ENCODE data around the gene NHLH1.

Gene NHLH1

DNA sequence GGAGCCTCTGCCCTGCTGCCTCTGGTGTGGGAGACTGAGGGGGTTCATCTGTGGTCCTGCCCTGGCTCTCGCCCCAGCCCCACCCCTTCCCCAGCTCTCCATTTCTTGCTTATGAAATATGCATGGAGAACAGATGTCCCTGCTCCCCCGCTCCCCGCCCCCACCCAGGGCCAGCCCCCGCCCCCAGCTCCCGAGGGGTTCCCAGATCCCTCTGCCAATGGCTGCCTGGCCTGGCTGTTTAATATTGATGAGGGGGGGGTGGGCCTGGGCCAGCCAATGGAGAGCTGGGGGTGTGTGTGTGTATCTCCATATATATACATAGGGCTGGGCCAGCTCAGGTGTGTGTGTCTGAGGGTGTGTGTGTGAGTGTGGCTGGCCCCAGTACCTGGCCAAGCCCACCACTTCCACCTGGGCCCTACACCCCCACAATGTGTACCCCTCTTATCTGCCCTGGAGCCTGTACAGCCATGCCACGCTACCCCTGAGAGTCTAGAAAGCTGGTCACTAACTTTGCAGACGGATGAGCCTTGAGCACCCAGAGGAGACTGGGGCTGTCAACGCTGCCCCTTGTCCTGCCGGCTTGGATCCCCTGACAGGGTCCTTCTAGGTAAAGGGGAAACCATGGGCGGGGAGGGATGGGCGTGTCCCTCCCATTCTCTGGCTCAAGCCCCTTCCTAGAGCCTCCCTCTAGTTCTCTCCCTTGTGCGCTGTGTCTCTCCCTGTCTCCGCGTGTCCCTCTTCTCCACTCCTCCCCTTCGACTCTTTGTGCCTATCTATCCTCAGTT is at the start of gene NHLH1:
Gene NHLH1 (plus strand): TSS at position 341 of the 785 bp plus-strand sequence. CDS start 3,661 bp downstream, outside the sequence.
- H3K36me3 ChIP-seq (ENCODE audit: control insufficient read depth, insufficient read depth, low read length), result no peaks in the 10 kb centered on the region
- no peak within 1 kb of the TSS for H3K4me3 ChIP-seq (ENCODE audit: low read length)
- no peak within 1 kb of the TSS for H3K9ac ChIP-seq (ENCODE audit: low read length)
- H3K4me1 ChIP-seq (ENCODE audit: control insufficient read depth, insufficient read depth, low read length), result no peaks in the 10 kb centered on the region
- H3K27ac ChIP-seq (ENCODE audit: low read depth, low read length), result no peak within 1 kb of the TSS
- no peaks in the 10 kb centered on the region for H3K27me3 ChIP-seq (ENCODE audit: control insufficient read depth, insufficient read depth, low read length)

DNA sequence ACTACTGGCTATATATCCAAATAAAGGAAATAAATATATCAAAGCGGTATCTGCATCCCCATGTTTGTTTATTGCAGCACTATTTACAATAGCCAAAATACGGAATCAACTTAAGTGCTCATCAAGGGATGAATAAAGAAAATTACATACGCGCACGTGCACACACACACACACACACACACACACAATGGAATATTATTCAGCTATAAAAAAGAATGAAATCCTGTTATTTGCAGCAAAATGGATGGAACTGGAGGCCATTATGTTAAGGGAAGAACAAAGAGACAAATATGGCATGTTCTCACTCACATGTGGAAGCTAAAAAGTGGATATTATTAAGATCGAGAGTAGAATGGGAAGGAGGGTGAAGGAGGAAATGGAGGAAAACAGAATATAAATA is 44.0 kb upstream of the NHLH1 start:
- Histone ChIP-seq H3K36me3 (ENCODE audit: control insufficient read depth, insufficient read depth, low read length) (peaks cover 25% of the 10 kb centered on the region), H3K4me3 (ENCODE audit: low read length) (no peak overlapping the region)

DNA sequence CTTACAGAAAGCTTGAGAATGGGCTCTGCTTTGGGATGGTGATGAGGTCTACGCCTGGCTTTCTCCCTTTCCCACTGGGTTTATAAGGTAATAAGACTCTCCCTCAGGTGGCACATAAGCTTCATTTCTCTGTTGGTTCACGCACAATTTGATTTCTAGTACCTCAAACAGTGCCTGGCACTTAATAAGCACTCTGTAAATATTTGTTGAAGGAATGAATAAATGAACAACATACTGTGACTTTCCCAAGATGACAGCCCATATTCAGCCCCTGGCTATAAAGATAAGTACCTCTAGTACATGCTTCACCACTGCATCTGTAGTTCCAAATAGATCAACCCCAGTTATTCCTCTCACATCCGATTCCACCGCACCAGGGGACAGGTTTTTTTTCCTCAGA is 41.6 kb upstream of the NHLH1 start:
- H3K4me3 ChIP-seq (ENCODE audit: low read length), result no peak overlapping the region
- no peaks in the 10 kb centered on the region for H3K4me1 ChIP-seq (ENCODE audit: control insufficient read depth, insufficient read depth, low read length)
- no peak overlapping the region for H3K9ac ChIP-seq (ENCODE audit: low read length)
- H3K27me3 ChIP-seq (ENCODE audit: control insufficient read depth, insufficient read depth, low read length), result no peaks in the 10 kb centered on the region
- H3K27ac ChIP-seq (ENCODE audit: low read depth, low read length), result no peak overlapping the region
- H3K36me3 ChIP-seq (ENCODE audit: control insufficient read depth, insufficient read depth, low read length), result peaks cover 37% of the 10 kb centered on the region

More for the DNA sequence above, 44.0 kb upstream of the NHLH1 start:
- Histone ChIP-seq H3K9ac (ENCODE audit: low read length) (no peak overlapping the region), H3K27me3 (ENCODE audit: control insufficient read depth, insufficient read depth, low read length) (no peaks in the 10 kb centered on the region), H3K27ac (ENCODE audit: low read depth, low read length) (no peak overlapping the region), H3K4me1 (ENCODE audit: control insufficient read depth, insufficient read depth, low read length) (no peaks in the 10 kb centered on the region)

DNA sequence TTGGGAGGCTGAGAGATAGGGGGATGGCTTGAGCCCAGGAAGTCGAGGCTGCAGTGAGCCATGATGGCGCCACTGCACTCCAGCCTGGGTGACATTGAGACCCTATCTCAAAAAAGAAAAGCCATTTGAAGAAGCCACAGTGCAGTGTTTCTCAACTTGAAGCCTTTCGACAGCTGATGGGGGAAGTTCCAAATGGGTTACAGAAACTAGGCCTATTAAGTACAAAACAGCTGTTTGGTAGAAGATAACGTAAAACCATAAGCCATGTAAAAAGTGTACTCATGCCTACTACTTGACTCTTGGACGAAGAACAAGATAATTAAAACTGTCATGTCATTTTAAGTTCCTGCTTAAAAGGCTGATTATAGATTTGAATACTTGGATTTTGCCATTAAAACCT is 40.5 kb upstream of the NHLH1 start:
- Histone ChIP-seq H3K36me3 (ENCODE audit: control insufficient read depth, insufficient read depth, low read length) (peaks cover 41% of the 10 kb centered on the region), H3K27ac (ENCODE audit: low read depth, low read length) (no peak overlapping the region), H3K9ac (ENCODE audit: low read length) (no peak overlapping the region), H3K27me3 (ENCODE audit: control insufficient read depth, insufficient read depth, low read length) (no peaks in the 10 kb centered on the region), H3K4me3 (ENCODE audit: low read length) (no peak overlapping the region), H3K4me1 (ENCODE audit: control insufficient read depth, insufficient read depth, low read length) (no peaks in the 10 kb centered on the region)

DNA sequence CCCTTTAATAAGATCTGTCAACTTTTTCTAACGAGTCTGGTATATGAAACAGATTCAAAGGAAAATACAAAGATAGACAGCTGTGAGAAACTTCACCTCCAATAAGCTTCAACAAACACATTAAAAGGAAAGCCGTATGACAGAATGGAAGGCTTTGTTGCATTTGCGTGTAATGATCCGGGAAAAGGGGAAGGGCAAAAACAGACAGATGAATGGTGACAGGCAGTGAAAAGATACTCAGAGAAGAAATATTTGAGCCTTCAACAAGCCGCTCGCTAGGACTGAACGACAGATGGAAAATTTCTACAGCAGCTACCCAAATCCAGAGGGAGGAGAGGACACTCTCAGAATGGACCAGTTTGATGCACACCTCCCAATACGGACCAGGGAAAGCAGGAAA is 38.7 kb upstream of the NHLH1 start:
- Histone ChIP-seq H3K4me1 (ENCODE audit: control insufficient read depth, insufficient read depth, low read length) (no peaks in the 10 kb centered on the region), H3K27me3 (ENCODE audit: control insufficient read depth, insufficient read depth, low read length) (no peaks in the 10 kb centered on the region), H3K27ac (ENCODE audit: low read depth, low read length) (no peak overlapping the region), H3K4me3 (ENCODE audit: low read length) (no peak overlapping the region), H3K9ac (ENCODE audit: low read length) (no peak overlapping the region), H3K36me3 (ENCODE audit: control insufficient read depth, insufficient read depth, low read length) (peaks cover 44% of the 10 kb centered on the region)

DNA sequence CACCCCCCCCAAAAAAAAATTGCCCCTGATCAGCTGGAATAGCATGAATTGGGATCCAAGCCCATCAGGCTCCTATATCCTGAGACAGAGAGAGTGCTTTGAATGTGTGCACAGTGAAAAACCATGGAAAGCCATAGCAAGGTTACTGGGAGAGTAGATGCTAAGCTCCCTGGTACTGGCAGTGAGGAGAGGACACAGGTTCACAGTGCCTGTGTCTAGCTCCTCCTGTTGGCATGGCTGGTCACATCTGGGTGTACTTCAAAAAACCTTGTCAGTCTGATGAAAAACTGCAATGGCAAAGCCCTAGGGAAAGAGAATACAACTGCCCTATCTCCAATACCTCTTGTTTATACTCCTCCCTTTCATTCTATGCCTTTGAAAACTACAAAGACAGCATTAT is 36.8 kb upstream of the NHLH1 start:
- H3K4me1 ChIP-seq (ENCODE audit: control insufficient read depth, insufficient read depth, low read length), result no peaks in the 10 kb centered on the region
- H3K27ac ChIP-seq (ENCODE audit: low read depth, low read length), result no peak overlapping the region
- H3K27me3 ChIP-seq (ENCODE audit: control insufficient read depth, insufficient read depth, low read length), result no peaks in the 10 kb centered on the region
- no peak overlapping the region for H3K9ac ChIP-seq (ENCODE audit: low read length)
- H3K36me3 ChIP-seq (ENCODE audit: control insufficient read depth, insufficient read depth, low read length), result peaks cover 45% of the 10 kb centered on the region
- no peak overlapping the region for H3K4me3 ChIP-seq (ENCODE audit: low read length)

DNA sequence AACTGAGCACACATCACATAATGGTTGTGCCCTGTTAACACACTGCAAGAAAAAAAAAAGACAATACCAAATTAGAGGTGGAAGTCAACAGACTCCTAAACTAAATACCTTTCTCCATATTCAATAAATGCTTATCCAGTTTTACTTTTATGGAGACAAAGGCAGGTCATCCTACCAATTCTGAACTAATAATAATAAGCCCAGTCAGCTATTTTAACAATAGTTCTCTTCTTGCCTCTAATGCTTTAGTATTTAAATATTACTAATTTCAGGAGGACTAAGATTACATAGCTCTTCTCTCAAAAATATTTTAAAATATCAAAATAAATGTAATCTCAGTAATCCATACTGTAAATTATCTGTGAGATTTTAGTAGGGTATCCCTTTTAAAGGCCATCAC is 34.4 kb upstream of the NHLH1 start:
- Histone ChIP-seq H3K27me3 (ENCODE audit: control insufficient read depth, insufficient read depth, low read length) (no peaks in the 10 kb centered on the region), H3K36me3 (ENCODE audit: control insufficient read depth, insufficient read depth, low read length) (peaks cover 35% of the 10 kb centered on the region), H3K27ac (ENCODE audit: low read depth, low read length) (no peak overlapping the region), H3K4me1 (ENCODE audit: control insufficient read depth, insufficient read depth, low read length) (no peaks in the 10 kb centered on the region), H3K4me3 (ENCODE audit: low read length) (no peak overlapping the region), H3K9ac (ENCODE audit: low read length) (no peak overlapping the region)

DNA sequence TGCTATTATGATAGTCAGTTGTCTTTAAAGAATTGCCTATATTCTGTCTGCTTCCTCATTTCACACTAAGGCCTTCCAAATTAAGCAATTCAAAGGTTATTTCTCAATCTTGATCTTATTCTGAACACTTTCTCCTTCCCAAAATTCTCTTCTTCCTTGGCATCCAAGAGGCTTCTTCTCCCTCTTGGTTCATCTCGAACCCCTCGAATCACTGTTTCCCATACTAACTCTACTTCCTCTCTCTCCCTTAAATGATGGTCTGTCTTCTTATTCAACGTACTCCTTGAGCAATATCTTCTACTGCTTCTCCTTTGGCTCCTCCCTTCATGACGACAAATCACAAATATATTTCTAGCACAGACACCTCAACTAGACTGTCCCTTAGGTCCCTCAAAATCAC is 28.3 kb upstream of the NHLH1 start:
- H3K4me1 ChIP-seq (ENCODE audit: control insufficient read depth, insufficient read depth, low read length), result peaks cover 3% of the 10 kb centered on the region
- peaks cover 20% of the 10 kb centered on the region for H3K36me3 ChIP-seq (ENCODE audit: control insufficient read depth, insufficient read depth, low read length)
- no peak overlapping the region for H3K9ac ChIP-seq (ENCODE audit: low read length)
- no peak overlapping the region for H3K27ac ChIP-seq (ENCODE audit: low read depth, low read length)
- H3K27me3 ChIP-seq (ENCODE audit: control insufficient read depth, insufficient read depth, low read length), result no peaks in the 10 kb centered on the region
- H3K4me3 ChIP-seq (ENCODE audit: low read length), result no peak overlapping the region

DNA sequence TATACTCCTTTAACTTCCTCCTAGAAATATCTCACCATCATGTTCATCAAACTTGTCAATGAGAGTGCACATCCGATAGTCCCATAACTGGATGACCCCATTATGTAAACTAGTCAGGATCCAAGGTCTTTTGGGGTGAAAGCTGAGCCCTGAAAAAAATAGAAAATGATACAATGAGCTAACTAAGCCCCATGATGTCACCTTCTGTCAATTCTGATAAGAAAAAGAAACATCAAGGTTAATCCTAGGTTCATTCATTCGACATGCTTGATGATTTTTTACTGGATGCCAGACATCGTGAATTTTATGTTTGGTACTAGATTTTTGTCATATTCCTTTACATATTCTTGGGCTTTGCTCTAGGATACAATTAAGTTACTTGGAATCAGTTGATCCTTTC is 26.7 kb upstream of the NHLH1 start:
- H3K27me3 ChIP-seq (ENCODE audit: control insufficient read depth, insufficient read depth, low read length), result no peaks in the 10 kb centered on the region
- no peak overlapping the region for H3K4me3 ChIP-seq (ENCODE audit: low read length)
- H3K27ac ChIP-seq (ENCODE audit: low read depth, low read length), result no peak overlapping the region
- H3K36me3 ChIP-seq (ENCODE audit: control insufficient read depth, insufficient read depth, low read length), result peaks cover 12% of the 10 kb centered on the region
- H3K4me1 ChIP-seq (ENCODE audit: control insufficient read depth, insufficient read depth, low read length), result peaks cover 3% of the 10 kb centered on the region
- no peak overlapping the region for H3K9ac ChIP-seq (ENCODE audit: low read length)

DNA sequence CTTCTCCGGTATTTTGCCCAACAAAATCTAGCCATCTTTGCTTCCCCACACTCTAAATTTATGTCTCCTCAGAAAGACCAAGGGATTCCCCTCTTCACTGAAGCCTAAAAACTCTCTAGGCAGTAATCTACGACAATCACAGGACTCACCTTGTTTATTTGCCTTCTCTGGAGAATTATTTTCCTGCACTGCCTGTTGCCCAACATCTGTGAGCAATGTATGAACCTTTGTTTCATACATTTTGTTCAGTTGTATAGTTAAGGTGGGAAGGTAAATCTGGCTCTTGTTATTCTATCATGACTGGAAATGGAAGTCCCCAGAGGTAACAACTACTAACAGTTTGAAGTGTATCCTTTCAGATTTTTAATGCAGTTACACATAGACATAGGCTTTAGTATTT is 26.0 kb upstream of the NHLH1 start:
- no peak overlapping the region for H3K4me3 ChIP-seq (ENCODE audit: low read length)
- no peak overlapping the region for H3K9ac ChIP-seq (ENCODE audit: low read length)
- H3K36me3 ChIP-seq (ENCODE audit: control insufficient read depth, insufficient read depth, low read length), result peaks cover 12% of the 10 kb centered on the region
- H3K27me3 ChIP-seq (ENCODE audit: control insufficient read depth, insufficient read depth, low read length), result no peaks in the 10 kb centered on the region
- H3K4me1 ChIP-seq (ENCODE audit: control insufficient read depth, insufficient read depth, low read length), result peaks cover 3% of the 10 kb centered on the region
- no peak overlapping the region for H3K27ac ChIP-seq (ENCODE audit: low read depth, low read length)

DNA sequence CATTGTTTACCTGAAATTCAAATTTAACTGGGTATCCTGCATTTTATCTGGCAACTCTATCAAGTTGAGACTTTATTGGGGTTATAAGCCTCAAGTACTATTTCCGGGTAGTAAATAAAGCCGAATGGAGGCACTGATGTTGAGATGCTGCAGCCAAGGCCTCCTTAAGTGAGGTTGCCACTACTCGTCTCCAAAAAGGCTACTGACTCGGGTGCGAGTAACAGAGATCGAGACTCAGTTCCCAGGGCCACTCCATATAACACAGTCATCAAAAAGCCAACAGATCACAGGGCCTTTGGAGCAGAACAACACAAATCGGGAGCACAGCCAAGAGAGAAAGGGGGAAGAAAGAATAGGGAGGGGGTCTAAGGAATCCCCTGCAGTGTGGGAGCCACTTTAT is 24.3 kb upstream of the NHLH1 start:
- H3K36me3 ChIP-seq (ENCODE audit: control insufficient read depth, insufficient read depth, low read length), result peaks cover 12% of the 10 kb centered on the region
- H3K9ac ChIP-seq (ENCODE audit: low read length), result peak overlapping the region; percentile 99
- H3K27me3 ChIP-seq (ENCODE audit: control insufficient read depth, insufficient read depth, low read length), result no peaks in the 10 kb centered on the region
- peak overlapping the region; percentile 88 for H3K27ac ChIP-seq (ENCODE audit: low read depth, low read length)
- peaks cover 3% of the 10 kb centered on the region for H3K4me1 ChIP-seq (ENCODE audit: control insufficient read depth, insufficient read depth, low read length)
- H3K4me3 ChIP-seq (ENCODE audit: low read length), result peak overlapping the region; percentile 96

DNA sequence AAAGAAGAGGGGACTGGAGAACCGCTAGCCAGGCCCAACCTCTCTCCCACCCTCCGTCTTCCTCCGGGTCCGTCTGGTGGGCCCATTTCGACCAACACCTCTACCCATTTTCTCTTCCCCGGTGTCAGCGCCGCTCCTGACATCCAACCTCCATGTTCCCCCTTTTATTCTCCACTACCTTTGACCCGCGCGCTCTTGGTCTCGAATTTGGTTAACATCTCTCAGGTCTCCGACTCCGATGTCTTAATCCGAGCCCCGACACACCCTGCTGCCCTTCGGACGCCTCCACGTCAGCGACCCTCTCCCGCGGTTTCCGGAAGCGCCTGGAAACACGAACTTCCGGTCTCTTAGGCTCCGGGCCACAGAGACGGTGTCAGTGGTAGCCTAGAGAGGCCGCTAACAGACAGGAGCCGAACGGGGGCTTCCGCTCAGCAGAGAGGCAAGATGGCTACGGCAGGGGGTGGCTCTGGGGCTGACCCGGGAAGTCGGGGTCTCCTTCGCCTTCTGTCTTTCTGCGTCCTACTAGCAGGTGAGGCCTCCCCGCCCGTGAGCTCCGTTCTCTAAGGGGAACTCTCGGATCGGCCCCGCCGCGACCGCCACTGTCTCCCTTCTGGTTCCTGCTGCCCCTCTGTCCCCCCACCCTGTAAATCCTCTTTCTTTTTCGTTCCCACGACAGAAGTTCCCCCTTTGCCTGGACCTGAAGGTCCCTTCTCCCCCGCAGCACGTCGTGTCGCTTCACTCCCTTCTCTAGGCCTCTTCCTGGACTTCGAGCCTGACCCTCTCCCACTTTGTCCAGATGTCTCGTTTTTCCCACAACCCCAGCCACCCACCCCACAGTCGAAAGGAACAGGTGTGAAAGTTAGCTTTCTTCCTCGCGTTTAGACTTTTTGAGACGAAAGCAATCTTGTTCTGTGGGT is 23.7 kb upstream of the NHLH1 start, which contains the start of the genes COPA and NCSTN:
Gene COPA (minus strand): TSS at position 298 of the 917 bp plus-strand sequence. CDS start 80 bp downstream, at position 218.
Gene NCSTN (plus strand): TSS at position 431 of the 917 bp plus-strand sequence. CDS start 14 bp downstream, at position 445.
- H3K27ac ChIP-seq (ENCODE audit: low read depth, low read length), result peak within 1 kb of the TSS; percentile 88
- H3K4me3 ChIP-seq (ENCODE audit: low read length), result peak within 1 kb of the TSS; percentile 96
- H3K36me3 ChIP-seq (ENCODE audit: control insufficient read depth, insufficient read depth, low read length), result peaks cover 11% of the 10 kb centered on the region
- no peaks in the 10 kb centered on the region for H3K27me3 ChIP-seq (ENCODE audit: control insufficient read depth, insufficient read depth, low read length)
- H3K9ac ChIP-seq (ENCODE audit: low read length), result peak within 1 kb of the TSS; percentile 99
- peaks cover 3% of the 10 kb centered on the region for H3K4me1 ChIP-seq (ENCODE audit: control insufficient read depth, insufficient read depth, low read length)

Data from rectal smooth muscle tissue (tissue), 1 donor.